GM18511 (cell line): ENCODE data around the gene SRP68.

Experiments used
- ATAC-seq: cut with Tn5 transposase; IDR thresholded peaks from one replicate; pipeline ENCODE4 v1.9.1; 2021; ENCODE audit warnings: mild to moderate bottlenecking, moderate library complexity; ENCODE audit not compliant: unreplicated experiment

Gene SRP68

DNA sequence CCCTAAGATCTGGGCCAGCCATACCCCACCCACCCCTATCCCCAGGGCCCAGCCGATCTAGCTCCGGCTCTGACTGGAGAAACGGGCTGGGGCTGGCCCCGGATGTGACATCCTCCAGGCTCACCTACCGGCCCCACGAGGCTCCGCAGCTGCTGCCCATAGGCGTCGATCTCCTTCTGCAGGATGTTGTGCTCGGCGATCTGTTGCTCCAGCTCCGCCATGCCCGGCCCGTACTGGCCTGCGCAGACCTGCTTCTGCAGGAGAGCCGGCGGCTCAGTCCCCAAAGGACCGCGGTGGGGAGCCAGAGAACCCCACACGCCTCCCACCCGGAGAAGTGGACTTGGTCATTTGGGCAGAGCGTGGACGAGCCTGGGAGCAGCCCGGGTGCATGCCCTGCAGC lies 50.0 kb downstream of the SRP68 start:
- ATAC-seq = no peak

DNA sequence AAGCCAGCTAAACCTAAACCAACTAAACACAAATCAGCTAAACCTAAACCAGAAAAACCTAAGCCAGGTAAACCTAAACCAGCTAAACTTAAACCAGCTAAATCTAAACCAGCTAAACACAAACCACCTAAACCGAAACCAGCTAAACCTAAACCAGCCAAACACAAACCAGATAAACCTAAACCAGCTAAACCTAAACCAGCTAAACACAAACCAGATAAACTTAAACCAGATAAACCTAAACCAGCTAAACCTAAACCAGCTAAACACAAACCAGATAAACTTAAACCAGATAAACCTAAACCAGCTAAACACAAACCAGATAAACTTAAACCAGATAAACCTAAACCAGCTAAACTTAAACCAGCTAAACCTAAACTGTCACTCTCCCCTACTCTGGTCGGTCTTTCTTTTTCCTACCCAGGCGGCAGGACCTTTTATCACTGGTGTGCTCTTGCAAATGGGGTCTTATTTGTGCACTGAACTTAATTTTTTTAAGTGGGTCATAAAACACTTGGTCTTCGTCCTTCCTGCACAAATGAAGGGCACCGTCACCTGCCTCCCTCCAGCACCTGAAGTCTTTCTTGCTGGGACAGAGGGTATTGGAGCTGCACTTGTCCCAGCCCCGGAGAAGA lies 52.4 kb downstream of the SRP68 start:
- ATAC-seq = no peak

DNA sequence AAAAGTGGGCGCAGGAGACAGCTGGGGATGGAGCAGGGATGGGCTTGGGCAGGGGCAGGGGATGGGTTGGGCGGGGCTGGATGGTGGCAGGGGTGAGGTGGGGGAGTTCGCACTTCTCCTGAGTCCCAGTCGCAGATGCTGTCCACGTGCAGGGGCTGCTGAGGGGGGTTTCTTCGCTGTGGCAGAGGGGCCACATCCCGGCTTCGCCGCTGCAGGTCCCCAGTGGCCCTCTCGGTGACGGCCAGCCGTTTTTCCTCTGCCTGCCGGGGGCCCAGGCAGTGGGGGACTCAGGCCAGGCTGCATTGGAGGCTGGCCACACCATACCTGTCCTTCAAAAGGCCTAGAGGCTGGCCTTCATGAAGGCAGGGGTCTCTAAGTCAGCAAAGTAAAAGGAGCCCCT lies 53.5 kb downstream of the SRP68 start:
- no peak for ATAC-seq

DNA sequence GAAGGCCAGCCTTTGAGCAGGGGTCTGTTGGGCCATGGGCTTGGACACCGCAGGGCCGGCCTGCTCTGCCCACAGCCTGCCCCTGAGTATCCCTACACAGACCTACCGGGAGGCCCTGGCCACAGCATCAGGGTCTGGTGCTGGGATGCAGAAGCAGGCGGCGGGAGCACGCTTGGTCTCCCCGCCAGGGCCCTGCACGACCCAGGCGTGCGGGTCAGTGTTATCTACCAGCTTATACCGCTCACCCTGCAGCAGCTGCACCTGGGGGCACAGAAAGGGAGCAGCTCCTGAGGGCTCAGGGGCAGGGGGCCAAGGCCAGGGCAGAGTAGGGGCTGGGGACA lies 54.0 kb downstream of the SRP68 start:
- no peak for ATAC-seq

DNA sequence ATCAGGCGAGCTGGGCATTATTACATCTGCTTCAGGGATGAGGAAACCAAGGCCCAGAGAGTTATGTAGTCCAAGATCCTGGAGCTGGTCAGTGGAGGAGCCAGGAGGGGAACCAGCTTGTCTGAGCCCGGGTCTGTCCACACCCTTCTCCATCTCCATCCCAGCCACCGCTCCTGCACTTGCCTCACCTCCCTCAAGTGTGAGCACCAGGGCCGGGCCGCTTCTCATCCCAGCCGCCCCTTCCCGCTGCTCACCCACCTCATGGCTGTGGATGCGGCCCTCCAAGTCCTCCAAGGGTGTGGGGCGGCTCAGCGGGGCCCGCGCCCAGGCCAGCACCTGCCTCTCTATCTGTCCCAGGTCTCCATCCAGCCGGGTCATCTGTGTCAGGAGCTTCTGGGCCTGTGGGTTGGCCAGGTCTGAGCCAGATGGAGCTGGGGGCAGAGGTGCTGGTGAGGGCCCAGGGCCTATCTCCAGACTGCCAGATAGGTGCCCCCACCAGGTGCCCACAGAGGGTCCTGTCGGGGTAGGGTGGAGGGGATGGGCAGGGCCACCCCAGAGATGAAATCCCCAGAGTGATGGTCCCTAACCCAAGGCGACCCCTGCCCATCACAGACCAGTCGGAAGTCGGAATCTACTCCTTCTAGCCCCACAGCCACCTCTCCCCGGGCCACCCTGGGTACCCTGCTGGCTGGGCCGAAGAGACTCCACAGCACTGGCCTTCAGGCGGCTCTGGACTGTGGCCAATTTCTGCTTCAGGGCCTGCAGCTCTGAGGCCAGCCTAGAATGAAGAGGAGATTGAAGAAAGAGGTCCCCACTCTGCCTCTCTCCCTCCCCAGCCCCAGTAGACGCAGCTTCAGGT lies 54.6 kb downstream of the SRP68 start:
- ATAC-seq = no peak

DNA sequence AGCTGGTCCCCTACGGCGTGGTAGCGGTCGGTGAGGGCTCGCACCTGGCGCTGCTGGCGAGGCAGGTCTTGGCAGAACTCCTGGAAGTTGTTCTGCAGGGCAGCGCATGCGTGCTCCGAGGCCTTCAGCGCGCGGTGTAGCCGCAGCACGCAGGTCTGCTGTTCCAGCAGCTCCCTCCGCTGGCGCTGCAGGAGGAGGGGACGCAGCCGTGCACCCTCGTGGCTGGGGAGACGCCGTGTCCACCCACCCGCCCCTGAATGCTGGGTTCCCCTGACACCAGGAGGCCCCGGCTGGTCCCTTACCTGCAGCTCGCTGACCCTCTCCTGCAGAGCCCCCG lies 57.4 kb downstream of the SRP68 start:
- ATAC-seq = no peak

DNA sequence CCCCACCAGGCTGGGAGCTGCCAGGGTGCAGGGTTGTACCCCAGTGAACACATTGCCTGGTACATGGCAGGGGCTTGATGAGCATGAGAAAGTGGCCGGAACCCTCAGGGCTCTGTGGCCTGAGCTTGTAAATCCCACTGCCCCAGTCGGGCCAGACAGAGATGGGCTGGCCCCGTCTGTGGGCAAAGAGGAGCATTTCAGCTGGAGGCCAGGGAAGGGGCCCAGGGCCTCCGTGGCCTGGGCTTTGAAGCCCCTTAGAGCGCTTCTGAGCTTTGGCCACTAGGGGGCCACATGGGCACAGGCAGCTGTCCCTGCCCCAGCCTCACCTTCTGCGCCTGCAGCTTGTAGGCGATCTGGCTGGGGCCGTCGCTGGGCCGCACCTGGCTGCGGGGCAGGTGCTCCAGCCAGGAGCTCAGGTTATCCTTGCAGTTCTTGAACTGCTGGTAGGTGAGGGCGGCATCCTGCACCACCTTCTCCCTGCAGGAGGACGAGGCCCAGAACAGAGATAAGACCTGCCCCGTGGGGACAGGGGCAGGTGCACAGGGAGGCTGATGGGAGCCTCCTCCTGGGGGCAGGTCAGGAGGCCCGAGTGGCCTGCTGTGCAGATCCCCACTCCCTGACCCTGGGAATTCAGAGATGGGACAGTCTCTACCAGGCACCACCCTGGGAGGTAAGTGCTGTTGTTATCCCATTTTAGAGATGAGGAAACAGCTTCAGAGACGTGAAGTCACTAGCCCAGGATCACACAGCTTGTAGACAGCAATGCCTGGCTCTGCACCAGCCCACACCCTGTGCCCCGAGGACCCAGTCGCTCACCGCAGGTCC lies 58.0 kb downstream of the SRP68 start:
- peak; percentile 64 for ATAC-seq

DNA sequence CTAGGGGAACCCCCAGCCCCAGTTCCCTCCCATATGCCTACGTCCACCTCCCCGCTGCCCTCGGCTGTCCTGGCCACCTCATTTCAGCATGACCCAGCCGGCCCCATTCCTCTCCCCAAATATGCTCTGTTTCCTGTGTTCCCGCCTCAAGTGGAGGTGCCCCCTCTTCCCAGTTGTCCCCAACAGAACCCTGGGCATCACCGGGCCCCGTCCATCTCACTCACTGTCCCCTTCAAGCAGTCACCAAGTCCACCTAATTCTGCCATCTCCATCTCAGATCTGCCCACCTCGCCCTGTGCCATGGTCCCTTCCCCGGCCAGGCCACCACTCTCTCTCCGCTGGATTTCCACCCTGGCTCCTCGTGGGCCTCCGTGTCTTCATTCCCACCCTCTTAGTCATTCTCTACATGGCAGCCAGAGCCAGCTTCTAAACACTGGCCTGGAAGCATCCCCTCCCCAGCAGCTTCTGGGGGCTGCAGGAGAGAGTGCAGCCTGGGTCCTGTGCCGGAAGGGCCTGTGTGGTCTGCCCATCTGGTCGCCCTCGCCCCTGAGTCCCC lies 58.9 kb downstream of the SRP68 start:
- ATAC-seq = no peak

DNA sequence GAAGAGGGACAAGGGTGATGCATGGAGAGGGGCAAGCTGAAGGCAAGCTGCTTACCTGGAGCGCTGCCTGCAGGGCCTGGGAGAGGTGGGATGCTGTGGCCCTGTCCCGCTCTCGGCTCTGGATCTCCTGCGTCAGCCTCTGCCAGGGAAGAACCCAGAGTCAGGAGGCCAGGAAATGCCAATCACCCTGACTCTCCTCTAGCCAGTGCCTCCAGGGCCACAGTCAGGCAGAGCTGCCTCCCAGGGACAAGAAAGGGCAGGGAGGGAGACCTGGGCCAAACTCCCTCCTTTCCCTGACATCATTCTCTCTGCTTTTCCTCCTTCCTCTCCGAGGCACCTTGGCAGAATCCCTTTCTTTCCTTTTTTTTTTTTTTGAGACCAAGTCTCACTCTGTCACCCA lies 60.4 kb downstream of the SRP68 start:
- no peak for ATAC-seq

DNA sequence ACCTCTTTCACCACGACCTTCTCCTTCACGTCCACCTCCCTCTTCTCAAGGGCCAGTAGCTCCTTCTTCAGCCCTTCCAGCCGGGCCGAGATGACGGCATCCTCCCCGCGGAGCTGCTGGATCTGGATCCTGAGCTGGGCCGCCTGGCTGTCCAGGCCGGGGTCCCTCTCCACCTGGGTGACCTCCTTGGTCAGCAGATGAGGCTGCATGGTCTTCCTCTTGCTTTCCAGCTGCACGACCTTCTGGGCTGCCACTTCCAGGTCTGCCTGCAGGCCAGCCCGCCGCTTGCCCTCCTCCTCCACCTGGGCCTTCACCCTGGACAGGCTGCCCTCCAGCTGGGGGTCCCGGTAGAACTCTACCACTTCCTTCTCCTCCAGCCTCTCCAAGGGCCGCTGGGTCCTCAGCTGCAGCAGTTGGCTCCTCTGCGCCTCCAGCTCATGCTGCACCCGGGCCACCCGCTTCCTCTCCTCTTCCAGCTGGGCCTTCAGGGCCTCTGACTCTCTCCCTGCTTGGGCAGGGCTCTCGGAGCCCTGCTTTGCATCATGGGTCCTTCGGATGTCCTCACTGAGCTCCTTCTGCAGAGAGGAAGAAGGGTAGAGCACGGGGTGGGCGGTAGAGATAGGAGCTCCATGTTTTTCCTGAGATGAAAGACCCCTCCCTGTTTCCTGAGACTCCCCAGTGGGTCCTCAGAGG lies 62.2 kb downstream of the SRP68 start:
- ATAC-seq = no peak

DNA sequence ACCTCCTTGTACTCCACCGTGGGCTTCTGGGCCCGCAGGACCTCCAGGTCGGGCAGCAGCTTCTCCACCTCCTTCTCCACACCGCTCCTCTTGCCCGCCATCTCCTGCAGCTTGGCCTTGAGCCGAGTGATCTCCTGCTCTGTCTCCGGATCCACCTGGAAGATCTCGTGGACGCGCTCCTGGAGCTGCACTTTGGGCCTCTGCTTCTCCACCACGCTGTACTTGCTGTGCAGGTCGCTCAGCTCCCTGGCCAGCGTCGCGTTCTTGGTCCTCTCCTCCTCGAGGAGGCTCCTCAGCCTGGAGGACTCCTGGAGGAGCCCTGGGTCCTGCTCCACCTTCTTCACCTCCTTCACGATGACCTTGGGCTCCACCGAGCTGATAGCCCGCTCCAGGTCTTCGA lies 62.9 kb downstream of the SRP68 start:
- ATAC-seq = no peak

DNA sequence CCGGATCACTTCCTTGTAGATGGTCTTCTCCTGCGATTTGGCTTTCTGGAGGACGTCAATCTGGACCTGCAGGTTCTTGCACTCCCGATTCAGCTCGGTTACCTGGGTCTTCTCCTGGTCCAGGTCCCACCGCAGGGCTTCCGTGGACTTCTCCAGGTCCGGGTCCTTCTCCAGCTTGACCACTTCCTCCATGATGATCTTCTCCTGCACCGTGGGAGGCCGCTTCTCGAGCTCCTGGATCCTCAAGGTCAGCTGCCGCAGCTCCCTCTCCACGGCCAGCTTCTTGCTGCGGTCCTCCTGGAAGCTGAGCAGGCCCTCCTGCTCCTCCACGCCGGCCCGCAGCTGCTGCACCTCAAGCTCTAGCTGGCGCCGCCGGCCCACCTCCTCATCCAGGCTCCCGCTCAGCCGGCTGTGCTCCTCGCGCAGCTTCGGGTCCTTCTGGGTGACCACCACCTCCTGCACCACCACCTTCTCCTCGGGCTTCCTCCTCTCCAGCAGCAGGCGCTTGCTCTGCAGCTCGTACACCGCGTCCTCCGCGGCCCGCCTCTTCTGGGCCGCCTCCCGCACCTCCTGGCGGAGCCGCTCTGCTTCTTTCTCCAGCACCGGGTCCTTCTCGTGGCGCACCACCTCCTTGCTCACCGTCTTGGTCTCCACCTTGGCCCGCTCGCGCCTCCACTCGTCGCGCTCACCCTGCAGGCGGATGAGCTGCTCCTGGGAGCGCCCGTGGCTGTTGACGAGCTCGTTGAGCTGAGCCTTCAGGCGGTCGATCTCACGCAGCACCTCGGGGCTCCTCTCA lies 63.5 kb downstream of the SRP68 start:
- ATAC-seq = no peak

DNA sequence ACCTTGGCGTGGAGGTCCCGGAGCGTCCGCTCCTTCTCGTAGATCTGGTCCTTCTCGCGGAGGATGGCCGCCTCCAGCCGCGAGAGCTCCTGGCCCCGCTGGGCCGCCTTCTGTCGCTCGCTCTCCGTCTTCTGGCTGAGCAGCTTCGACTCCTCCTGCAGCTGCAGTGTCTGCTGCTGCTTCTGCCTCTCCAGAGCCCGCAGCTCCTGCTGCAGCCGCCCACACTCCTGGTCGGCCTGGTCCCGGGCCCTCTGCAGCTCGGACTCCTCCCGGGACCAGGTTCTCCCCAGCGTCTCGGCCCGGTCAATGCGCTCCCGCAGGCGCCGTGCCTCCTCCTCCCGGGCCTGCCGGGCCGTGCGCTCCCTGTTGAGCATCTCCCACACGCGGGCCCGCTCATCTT lies 64.1 kb downstream of the SRP68 start:
- no peak for ATAC-seq

DNA sequence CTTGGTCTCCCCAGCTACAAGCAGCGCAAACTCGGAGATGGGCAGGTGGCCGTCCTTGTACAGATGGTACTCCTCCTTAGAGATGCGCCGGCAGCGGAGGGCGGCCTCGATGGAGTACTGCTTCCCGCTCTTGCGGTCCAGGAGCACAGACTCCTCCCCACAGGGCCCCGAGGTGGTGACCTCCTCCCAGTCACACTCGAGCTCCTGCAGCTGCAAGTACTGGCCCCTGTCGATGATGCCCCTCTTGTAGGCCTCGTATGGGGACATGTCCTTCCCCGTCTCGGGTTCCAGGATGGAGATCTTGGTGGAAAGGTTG lies 64.5 kb downstream of the SRP68 start:
- no peak for ATAC-seq

DNA sequence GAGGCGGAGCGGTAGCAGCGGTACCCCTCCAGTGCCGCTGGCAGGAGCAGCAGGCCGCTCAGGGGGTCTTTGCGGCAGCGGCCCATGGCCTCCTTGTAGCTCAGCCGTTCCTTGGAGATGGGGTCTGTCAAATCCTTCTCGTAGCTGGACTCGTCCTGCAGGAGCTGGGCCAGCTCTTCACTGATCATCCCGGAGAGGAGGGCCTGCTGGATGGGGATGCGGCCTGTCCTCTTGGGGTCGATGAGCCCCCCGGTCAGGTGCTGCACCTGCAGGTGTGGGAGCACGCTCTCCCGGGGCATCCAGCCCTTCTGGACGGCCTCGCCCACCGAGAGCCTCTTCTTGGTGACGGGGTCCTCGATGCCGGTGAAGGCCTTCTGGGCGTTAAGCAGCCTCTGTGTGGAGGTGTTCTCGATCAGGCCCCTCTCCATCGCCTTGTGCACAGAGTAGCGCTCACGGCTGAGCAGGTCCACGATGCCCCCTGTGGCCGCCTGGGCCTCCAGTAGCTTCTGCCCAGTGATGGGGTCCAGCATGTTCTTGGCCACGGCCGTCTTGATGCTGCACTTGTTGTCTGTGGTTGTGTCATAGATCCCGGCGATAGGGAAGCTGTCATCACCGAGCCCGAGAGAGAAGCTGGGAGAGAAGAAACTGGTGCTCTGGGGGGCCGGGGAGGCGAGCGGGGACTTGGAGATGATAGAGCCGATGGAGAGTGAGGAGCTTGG lies 65.0 kb downstream of the SRP68 start:
- no peak for ATAC-seq

DNA sequence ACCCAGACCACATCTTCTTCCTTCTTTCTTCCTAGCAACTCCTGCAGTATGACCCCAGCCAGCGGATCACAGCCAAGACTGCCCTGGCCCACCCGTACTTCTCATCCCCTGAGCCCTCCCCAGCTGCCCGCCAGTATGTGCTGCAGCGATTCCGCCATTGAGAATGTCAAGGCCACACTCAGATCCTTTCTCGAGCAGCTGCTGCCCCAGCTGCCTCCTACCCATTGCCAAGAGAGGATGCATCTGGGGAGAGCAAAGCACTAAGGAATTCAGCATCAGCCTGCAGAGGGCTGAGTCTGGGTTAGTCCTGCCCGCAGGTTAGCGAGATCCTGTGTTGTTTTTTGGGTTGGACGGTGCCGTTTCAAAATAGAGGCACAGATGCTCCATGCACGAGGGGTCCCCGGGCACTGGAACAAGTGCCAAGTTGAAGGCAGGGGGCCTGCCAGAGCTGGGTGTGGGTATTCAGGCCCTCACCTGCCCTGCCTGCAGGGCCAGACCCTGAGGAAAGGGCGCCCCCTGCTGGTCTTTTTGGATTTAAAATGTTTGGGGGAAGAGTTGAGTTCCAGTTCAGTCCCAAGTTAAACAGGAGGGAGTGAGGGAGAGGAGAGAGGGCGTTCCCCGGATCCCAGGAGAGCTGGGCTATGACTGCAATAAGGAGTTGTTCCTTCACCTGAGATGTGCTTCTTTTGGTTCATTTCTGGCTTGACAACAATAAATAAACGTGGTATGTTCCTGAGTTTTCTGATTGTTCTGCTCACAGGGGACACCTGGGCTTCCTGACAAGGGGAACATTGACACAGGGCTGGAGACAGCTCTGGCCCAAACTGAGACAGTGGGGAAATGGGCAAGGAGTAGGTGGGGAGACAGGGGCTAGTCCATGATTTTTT lies 66.8 kb downstream of the SRP68 start:
- no peak for ATAC-seq

DNA sequence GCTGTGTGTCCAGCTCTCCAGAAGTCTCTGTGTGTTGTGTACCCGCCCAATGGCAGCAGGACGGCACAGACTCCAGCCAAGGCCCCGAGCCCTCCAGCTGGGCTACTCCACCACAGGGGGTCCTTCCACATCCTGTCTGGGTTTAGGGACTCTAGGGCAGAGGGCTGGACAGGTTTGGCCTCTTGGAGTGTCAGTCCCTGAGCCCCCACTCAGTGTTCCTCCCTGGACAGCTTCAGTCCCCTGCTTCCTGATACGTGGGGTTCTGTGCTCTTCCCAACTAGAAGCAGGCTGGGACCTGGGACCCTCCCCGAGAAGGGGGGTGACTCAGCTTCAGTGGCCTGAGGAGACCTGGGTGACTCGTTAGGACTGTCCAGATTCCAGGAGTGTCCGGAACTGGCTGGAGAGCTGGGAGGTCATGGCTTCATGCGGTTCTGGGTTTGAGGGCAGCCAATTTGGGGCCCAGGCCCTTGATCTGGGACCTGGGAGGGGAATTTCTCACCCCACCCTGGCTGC lies 67.5 kb downstream of the SRP68 start:
- ATAC-seq = no peak

DNA sequence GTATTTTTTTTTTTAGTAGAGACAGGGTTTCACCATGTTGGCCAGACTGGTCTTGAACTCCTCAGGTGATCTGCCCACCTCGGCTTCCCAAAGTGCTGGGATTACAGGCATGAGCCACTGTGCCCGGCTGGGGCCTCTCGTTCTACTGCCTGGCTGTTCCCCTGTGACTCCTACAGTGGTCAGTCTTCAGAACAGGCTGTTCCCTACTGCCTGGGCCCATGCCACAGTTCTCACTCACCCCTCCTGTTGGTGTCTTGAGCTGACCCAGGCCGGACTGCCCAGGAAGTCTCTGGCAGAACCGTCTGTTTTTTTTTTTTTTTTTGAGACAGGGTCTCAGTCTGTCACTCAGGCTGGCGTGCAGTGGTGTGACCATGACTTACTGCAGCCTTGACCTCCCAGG lies 68.4 kb downstream of the SRP68 start:
- ATAC-seq = no peak

DNA sequence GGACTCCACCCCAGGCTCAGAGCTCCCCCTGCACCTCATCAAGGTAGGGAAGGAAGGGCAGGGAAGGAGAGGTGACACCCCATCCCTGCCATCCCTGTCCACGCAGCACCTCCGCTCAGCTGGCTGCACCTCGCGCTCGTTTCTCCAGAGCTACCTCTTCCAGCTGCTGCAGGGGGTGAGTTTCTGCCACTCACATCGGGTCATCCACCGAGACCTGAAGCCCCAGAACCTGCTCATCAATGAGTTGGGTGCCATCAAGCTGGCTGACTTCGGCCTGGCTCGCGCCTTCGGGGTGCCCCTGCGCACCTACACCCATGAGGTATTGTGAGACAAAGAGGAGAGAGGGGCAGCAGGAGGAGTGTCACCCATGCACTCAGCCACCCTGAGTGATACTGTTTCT lies 70.2 kb downstream of the SRP68 start:
- ATAC-seq = no peak
